Gastroesophageal sphincter (tissue), 4 donors: ENCODE data around the gene SMAD4. TPM values are rescaled to one million over a fixed set of nuclear protein-coding genes. Genes with fewer than 3 reads are reported as not detected.

Experiments
- ATAC-seq: fragments of 150-250 bp; one replicate; pipeline ENCODE4 v1.9.1; 2016; ENCODE audit warnings: mild to moderate bottlenecking, moderate library complexity
- H3K27ac ChIP-seq, 4 donors: fragments of 200-600 bp; sonication (generic) in 3 of 4; 1 replicate in 3 of 4; 2 replicates in 1 of 4; pipeline ENCODE4 v1.5.1; 2016 to 2019
- H3K27me3 ChIP-seq: fragments of 200-600 bp; sonication (generic); one replicate; pipeline ENCODE4 v1.5.1; 2019
- H3K36me3 ChIP-seq, 2 donors: fragments of 200-600 bp; sonication (generic); one replicate each; pipeline ENCODE4 v1.5.1; 2019; ENCODE audit warnings: control low read depth in 1 of 2
- H3K4me1 ChIP-seq, 3 donors: fragments of 200-600 bp; sonication (generic); 1 replicate in 2 of 3; 2 replicates in 1 of 3; pipeline ENCODE4 v1.5.1; 2016 to 2019; ENCODE audit warnings: control low read depth in 2 of 3
- H3K4me3 ChIP-seq, 2 donors: fragments of 200-600 bp; sonication (generic); one replicate each; pipeline ENCODE4 v1.5.1; 2019; ENCODE audit warnings: mild to moderate bottlenecking in 1 of 2, moderate library complexity in 1 of 2
- H3K9me3 ChIP-seq, 3 donors: fragments of 200-600 bp; sonication (generic); one replicate each; pipeline ENCODE4 v1.5.1; 2017 to 2019; ENCODE audit warnings: control low read depth in 2 of 3
- EP300 ChIP-seq: sonication (generic); formaldehyde crosslinking; IDR thresholded peaks from one replicate; pipeline ENCODE4 v1.6.1; 2017; ENCODE audit warnings: antibody characterized with exemption, mild to moderate bottlenecking
- POLR2A ChIP-seq, 2 donors: fragments of 450-650 bp; IDR thresholded peaks; one replicate each; pipeline ENCODE4 v1.6.1; 2017; ENCODE audit warnings: antibody characterized with exemption in 2 of 2, mild to moderate bottlenecking in 2 of 2, moderate library complexity in 1 of 2
- POLR2AphosphoS5 ChIP-seq: sonication (generic); formaldehyde crosslinking; IDR thresholded peaks from one replicate; pipeline ENCODE4 v1.6.1; 2017; ENCODE audit warnings: antibody characterized with exemption
- WGBS, 2 donors: methylation state at CpG; one replicate each; pipeline ENCODE4 v1.1.5; 2018; ENCODE audit warnings: low coverage in 1 of 2; 5-methylcytosine and 5-hydroxymethylcytosine counted together
- total RNA-seq, 4 donors: library from RNA; depleted of rRNA; stranded (reverse); fragments of >200 nt; gene quantifications; one replicate each; pipeline ENCODE4 v1.1.0, GENCODE V29; 2016
- TF ChIP-seq, protein P1 (sequence below), 4 experiments: fragments of 200-600 bp in 2 of 4; fragments of 450-650 bp in 2 of 4; sonication (generic) in 1 of 4; IDR thresholded peaks; one replicate each; pipeline ENCODE4 v1.5.1; 2017 to 2019; ENCODE audit warnings: antibody characterized with exemption in 4 of 4, mild to moderate bottlenecking in 2 of 4, moderate library complexity in 2 of 4

Gene SMAD4
- total RNA-seq, 4 donors from 2014 or later, result 132 to 170 (median 137) TPM

DNA sequence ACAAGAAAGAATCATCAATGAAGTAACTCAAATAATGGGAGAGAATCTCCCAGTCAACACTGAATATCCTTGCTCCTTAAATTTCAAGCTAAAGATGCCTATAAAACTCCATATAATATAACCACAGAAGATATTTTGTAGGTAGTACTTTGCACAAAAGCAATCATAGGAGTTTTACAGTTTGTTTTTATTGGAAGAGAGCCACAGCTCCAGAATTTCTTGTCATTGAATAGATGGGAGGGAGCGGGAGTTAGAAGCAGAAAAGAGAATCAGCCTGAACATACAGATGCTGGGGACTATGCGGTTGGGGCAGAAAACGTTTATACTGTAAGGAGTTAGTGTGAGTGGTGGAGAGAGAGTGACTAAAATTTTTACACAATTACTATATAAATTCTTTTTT is 18.3 kb upstream of the SMAD4 start:
- Histone ChIP-seq H3K4me1 (no peaks in the 10 kb centered on the region), H3K36me3 (peaks cover 0 to 2% of the 10 kb centered on the region in 2 donors), H3K27me3 (no peaks in the 10 kb centered on the region), H3K9me3 (no peaks in the 10 kb centered on the region), H3K4me3 (no peak overlapping the region), H3K27ac (no peak overlapping the region)
- ATAC-seq, result no peak
- WGBS, 2 donors, result 54 to 58% methylated on average over 3 of the region's 3 CpGs
- TF ChIP-seq, protein P1, sequence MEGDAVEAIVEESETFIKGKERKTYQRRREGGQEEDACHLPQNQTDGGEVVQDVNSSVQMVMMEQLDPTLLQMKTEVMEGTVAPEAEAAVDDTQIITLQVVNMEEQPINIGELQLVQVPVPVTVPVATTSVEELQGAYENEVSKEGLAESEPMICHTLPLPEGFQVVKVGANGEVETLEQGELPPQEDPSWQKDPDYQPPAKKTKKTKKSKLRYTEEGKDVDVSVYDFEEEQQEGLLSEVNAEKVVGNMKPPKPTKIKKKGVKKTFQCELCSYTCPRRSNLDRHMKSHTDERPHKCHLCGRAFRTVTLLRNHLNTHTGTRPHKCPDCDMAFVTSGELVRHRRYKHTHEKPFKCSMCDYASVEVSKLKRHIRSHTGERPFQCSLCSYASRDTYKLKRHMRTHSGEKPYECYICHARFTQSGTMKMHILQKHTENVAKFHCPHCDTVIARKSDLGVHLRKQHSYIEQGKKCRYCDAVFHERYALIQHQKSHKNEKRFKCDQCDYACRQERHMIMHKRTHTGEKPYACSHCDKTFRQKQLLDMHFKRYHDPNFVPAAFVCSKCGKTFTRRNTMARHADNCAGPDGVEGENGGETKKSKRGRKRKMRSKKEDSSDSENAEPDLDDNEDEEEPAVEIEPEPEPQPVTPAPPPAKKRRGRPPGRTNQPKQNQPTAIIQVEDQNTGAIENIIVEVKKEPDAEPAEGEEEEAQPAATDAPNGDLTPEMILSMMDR (IDR thresholded peaks at IDR 0.05), result no peak
- no peak for TF ChIP-seq EP300
- TF ChIP-seq POLR2AphosphoS5, result no peak
- no peak for TF ChIP-seq POLR2A (IDR thresholded peaks at IDR 0.05)

DNA sequence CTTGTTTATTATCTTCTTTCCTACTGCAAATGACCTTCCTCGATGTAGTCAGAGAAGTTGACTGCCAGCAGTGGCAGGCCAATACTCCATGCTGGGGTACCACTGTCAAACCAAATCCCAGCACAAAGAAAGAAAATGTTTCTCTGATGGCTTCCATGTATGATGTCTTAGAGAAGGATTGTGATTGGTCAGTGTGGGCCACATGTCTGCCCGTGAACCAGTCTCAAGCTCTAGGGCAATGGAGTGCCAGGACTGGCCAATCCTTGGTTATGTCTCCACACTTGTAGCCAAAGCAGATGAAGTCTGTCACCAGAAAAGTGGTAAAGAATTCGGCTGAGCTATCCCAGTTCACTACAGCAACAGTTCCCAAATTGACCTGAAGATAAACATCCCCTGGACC is 17.6 kb upstream of the SMAD4 start:
- Histone ChIP-seq H3K27me3 (no peaks in the 10 kb centered on the region), H3K36me3 (peaks cover 0 to 8% of the 10 kb centered on the region in 2 donors), H3K9me3 (no peaks in the 10 kb centered on the region), H3K4me1 (no peaks in the 10 kb centered on the region), H3K27ac (no peak overlapping the region), H3K4me3 (no peak overlapping the region)
- 76 to 92% methylated on average over 2 of the region's 3 CpGs for WGBS, 2 donors
- no peak for TF ChIP-seq POLR2AphosphoS5
- no peak for TF ChIP-seq POLR2A (IDR thresholded peaks at IDR 0.05)
- TF ChIP-seq, protein P1 (IDR thresholded peaks at IDR 0.05), result no peak
- no peak for TF ChIP-seq EP300
- ATAC-seq, result no peak

DNA sequence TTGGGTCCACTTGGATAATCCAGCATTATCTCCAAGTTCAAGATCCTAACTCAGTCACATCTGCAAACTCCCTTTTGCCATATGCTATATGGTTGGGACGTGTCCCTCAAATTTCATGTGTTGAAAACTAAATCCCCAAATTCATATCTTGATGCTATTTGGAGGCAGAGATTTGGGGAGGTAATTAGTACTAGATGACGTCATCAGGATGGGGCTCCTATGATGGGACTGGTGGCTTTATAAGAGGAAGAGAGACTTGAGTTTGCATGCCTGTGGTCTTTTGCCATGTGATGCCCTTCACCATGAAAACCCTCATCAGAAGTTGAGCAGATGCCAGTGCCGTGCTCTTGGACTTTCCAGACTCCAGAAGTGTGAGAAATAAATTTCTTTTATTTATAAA is 16.8 kb upstream of the SMAD4 start:
- 80 to 100% methylated on average over 3 of the region's 3 CpGs for WGBS, 2 donors
- no peaks in the 10 kb centered on the region for H3K27me3 ChIP-seq

DNA sequence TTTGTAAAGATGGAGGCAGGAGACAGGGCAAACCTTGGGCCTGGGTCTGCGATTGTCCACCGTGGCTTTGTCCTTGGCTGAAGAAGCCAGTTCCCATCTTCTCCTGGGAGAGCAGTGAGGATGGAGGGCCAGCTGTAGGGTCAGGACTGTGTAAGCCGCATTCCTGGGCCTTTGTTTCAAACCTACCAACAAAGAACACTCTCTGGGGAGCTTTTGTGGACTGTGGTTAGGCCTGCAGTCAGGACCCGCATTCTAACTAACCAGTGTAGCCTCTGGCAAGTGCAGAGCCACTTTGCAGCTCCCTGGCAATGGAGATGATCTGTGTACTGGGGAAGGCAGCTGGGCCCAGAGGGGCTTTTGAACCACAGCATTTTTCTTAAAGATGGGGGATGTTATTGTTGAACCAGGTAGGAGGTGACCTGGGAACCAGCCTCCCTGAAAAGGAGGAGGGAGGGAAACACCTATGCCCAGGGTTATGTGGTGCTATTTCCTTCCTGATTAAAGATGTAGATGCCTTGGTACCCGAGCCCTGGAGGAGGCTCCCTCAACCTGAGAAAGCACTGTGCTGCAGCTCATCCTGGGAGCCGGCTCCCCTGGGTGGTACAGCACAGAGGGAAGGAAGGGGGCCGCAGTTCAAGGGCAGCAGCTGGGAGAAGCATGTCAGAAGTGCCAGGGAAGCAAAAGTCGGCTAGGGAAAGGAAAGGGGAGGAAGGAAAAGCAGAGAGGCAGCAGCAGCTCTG is 12.7 kb upstream of the SMAD4 start:
- no peak overlapping the region for H3K27ac ChIP-seq
- no peaks in the 10 kb centered on the region for H3K4me1 ChIP-seq
- ATAC-seq, result no peak
- no peaks in the 10 kb centered on the region for H3K27me3 ChIP-seq
- H3K4me3 ChIP-seq, result no peak overlapping the region
- no peaks in the 10 kb centered on the region for H3K9me3 ChIP-seq
- H3K36me3 ChIP-seq, result peaks cover 0 to 21% of the 10 kb centered on the region in 2 donors
- WGBS, 2 donors, result 59 to 71% methylated on average over 3 to 6 of the region's 8 CpGs
- TF ChIP-seq EP300, result no peak
- TF ChIP-seq POLR2A (IDR thresholded peaks at IDR 0.05), result no peak

More for the DNA sequence above, 16.8 kb upstream of the SMAD4 start:
- ATAC-seq, result no peak
- H3K9me3 ChIP-seq, result no peaks in the 10 kb centered on the region
- H3K4me1 ChIP-seq, result no peaks in the 10 kb centered on the region
- H3K36me3 ChIP-seq, result peaks cover 0 to 8% of the 10 kb centered on the region in 2 donors
- H3K27ac ChIP-seq, result no peak overlapping the region
- H3K4me3 ChIP-seq, result no peak overlapping the region
- TF ChIP-seq EP300 (no peak), POLR2A (IDR thresholded peaks at IDR 0.05) (no peak), POLR2AphosphoS5 (no peak)
- TF ChIP-seq, protein P1 (IDR thresholded peaks at IDR 0.05), result no peak

DNA sequence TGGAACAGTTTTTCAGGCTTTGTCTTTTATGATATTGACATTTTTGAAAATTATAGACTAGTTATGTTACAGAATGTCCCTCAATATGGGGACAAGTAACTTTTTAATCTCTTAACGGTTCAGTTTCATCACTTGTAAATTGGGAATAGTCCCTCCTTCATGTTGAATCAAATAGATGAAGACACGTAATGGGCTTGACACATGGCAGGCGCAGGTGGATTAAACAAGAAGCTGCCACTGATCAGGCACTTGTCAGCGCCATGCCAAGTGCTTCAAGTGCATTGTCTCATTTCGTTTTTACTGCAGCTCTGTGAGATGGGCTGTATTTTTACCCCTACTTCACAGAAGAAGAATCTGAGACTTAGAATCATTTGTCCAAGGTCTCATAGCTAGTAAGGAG is 9.5 kb upstream of the SMAD4 start:
- WGBS, 2 donors, result 86 to 95% methylated on average over 4 to 5 of the region's 5 CpGs
- ATAC-seq, result no peak
- TF ChIP-seq EP300 (no peak), POLR2A (IDR thresholded peaks at IDR 0.05) (no peak), POLR2AphosphoS5 (no peak)
- TF ChIP-seq, protein P1 (IDR thresholded peaks at IDR 0.05), result no peak
- Histone ChIP-seq H3K27me3 (no peaks in the 10 kb centered on the region), H3K27ac (no peak overlapping the region), H3K36me3 (peaks cover 0 to 34% of the 10 kb centered on the region in 2 donors), H3K9me3 (no peaks in the 10 kb centered on the region), H3K4me3 (no peak overlapping the region), H3K4me1 (peaks cover 0 to 1% (median 0%) of the 10 kb centered on the region in 3 donors)
